CD4-positive, alpha-beta T cell treated with Interleukin-6 at 100 ng/mL for 8 hours (primary cell): Measurements from ENCODE around the gene TGFBI.

Source experiments
- DNase-seq: peaks from one replicate; pipeline ENCODE4 v3.0.0-alpha.2; 2020; ENCODE audit warnings: mixed read lengths, low spot score

The TGFBI gene

GRCh38 chr5:136047858-136048257 is 19.1 kb downstream of the TGFBI start:
- DNase-seq, result no peak

- DNase-seq, result no peak
Measured at GRCh38 chr5:136048966-136049365, 20.2 kb downstream of the TGFBI start.

DNA sequence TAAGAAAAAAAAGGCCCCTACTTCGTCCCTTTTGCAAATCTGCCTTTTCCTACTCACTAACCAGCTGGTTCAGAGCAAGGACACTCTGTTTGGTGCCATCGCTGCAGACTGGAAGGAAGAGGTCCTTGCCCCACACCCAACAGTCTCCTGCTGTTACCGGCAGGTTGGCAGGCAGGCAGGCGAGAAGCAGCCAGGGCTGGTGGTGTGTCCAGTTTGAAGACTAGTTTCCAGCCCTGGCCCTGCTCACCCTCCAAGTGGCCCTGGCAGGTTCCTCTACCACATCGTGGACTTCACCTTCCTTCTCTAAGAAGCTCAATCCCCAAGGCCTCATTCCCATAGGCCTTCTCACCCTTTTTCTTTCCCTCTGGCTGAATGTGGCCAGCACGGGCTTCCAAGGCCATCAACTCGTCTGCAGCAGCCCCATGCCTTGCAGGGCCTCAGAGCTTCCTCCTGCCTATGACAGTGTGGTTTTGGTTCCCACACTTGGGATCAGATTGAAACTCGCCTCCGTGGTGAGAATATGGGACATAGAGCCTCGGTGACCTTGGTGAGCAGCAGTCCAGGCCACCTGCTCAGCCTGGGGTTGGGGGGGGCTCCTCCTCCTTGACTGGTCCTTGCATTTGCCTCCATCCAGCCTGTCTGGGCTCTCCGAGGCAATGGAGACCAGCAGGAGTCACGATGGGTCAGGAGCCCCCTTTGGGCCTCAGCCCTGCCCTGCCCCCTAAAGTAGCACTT is 22.9 kb downstream of the TGFBI start:
- DNase-seq, result no peak

DNA sequence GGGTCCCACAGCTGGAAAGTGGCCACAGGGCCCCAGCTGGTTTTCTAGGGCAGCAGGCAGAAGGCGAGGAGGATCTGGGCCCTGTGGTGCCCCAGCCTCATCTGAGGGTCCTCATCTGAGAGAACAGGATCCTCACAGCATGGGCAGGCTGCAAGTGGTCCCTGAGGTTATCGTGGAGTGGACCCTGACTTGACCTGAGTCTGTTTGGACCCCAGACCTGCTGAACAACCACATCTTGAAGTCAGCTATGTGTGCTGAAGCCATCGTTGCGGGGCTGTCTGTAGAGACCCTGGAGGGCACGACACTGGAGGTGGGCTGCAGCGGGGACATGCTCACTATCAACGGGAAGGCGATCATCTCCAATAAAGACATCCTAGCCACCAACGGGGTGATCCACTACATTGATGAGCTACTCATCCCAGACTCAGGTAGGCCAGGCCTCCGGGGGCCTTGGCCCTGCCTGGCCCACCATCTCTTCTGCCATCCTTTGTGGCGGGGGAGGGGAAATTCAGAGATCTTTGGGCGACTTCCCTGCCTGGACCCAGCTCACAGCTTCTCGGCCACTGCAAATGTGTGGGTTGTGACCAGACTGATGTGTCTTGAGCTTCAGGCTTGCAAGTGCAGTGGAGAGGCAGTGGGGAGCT is 24.0 kb downstream of the TGFBI start:
- no peak for DNase-seq

GRCh38 chr5:136053336-136054141 is 24.8 kb downstream of the TGFBI start:
- DNase-seq, result no peak

DNA sequence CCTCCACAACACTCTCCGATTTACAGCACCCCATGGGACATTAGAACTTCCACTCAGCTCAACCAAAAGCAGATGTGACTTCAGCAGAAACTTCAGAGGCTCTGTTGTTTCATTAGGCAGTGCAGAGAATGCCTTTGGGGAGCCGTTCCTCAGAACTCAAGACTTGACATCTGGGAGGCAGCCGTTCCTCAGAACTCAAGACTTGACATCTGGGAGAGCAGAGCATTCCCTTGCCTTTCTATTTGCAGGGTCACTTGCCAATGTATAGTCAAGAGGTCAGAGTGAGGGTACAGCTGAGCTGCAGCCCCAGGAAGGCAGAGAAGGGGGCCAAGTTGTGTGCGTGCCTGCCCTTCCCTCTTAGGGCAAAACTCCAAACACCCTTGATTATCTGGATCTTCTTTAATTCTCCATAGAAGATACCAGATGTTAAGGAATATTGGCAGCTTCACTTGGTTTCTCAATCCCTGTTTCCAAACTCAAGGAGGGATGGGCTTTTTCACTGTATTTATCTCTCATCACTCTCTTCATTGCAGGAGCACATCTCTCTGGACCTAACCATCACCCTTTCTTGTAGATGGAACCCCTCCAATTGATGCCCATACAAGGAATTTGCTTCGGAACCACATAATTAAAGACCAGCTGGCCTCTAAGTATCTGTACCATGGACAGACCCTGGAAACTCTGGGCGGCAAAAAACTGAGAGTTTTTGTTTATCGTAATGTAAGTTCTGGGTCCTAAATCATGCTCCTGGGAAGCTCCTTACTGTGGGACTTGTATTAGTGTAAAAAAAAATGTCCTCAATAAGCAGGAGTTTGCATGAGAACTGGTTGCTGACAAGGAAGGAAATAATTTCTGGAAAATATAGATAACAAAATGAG is 25.6 kb downstream of the TGFBI start:
- no peak for DNase-seq

- no peak for DNase-seq
Measured at GRCh38 chr5:136055612-136056309, 27.0 kb downstream of the TGFBI start.

DNA sequence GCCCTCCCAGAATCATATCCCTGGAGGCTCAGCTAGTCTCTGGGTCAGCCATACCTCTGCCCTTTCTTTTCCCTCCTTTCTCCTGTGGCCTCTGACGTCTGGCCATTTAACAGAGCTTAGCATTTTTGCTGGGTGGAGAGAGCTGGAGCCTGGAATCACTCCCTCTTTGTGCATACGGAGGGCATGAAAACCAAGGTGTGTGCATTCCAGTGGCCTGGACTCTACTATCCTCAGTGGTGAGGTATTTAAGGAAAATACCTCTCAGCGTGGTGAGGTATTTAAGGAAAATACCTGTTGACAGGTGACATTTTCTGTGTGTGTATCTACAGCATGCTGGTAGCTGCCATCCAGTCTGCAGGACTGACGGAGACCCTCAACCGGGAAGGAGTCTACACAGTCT is 27.5 kb downstream of the TGFBI start:
- no peak for DNase-seq

GRCh38 chr5:136056771-136057335 is 28.1 kb downstream of the TGFBI start:
- no peak for DNase-seq

- DNase-seq, result no peak
Measured at GRCh38 chr5:136057401-136058038, 28.7 kb downstream of the TGFBI start.

GRCh38 chr5:136058039-136058971 is 29.5 kb downstream of the TGFBI start:
- DNase-seq, result no peak

DNA sequence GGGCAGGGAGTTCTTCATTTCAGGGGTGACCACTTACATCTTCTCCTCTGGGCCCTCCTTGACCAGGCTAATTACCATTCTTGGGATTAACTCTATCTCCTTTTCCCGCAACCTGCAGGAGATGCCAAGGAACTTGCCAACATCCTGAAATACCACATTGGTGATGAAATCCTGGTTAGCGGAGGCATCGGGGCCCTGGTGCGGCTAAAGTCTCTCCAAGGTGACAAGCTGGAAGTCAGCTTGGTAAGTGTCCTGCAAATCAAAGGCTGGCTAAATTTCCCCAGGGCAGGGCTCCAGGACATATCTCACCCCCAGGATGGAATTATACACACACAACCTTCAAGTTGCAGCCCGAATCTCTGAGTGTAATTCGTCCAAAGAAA is 30.2 kb downstream of the TGFBI start:
- DNase-seq, result no peak

GRCh38 chr5:136060963-136061362 is 32.2 kb downstream of the TGFBI start:
- no peak for DNase-seq

DNA sequence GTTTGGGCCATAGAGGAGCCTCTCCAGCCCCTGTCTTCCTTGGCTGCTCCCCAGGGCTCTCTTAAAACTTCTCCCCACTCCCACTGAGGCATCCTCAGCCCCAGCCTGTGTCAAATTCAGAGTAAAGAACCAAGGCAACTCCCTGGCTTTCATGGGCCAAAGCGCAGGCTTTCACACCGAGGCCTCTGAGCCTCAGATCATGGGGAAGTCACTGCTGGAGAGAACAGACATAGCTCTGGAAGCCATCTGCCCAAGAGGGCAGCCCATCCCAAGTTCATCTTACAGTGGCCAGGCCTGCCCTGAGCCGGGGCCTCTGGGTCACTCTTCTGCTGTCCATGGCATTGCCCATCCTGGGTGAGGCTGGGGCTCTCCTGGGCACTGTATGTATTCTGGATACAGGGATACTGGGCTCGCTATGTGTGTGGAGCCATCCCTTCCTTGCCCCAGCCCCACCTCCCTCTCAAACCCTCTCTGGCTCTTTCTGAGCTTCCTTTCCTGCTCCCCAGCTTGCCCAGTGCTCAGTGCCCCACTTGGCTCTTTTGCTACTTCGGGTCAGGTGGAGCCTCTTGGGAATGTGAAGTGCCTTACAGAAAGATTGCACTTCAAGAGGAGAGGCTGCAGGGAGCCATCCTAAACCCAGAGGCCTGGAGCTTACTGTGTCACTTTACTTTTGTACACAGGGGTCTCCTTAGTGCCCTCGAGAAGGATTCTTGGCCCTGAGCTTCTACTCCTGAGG is 33.0 kb downstream of the TGFBI start:
- DNase-seq, result no peak

GRCh38 chr5:136062366-136063274 is 33.8 kb downstream of the TGFBI start:
- DNase-seq, result peak; percentile 12

DNA sequence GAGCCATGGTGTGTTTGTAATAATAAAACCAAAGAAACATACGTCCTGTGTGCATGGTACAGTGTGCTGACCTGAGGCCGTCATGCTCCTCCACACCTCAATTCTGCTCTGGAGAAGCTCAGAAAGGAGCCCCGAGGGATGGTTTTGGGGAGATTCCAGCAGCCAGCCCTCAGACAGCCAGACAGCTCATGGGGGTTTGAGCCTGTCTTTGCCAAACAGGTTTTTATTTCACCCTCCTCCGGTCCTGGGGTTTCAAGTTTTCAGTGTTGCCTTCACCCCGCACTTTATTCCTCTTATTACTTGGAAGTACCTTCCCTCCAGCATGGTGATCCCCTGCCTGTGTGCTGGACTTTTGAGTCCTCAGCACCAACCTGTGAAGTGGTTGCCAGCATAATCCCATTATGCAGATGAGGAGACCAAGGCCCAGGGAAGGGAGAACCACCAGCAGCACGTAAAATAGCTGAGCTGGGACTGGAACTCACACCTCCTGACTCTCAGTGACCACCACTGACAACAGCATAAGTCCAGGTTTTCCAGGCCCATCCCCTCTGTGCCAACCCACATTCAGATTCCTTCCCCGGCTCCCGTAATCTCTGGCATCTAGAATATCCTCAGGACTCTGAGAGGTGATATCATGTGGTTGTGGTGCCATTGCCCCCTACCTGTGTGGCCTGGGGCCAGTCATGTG is 35.1 kb downstream of the TGFBI start:
- DNase-seq, result no peak

DNA sequence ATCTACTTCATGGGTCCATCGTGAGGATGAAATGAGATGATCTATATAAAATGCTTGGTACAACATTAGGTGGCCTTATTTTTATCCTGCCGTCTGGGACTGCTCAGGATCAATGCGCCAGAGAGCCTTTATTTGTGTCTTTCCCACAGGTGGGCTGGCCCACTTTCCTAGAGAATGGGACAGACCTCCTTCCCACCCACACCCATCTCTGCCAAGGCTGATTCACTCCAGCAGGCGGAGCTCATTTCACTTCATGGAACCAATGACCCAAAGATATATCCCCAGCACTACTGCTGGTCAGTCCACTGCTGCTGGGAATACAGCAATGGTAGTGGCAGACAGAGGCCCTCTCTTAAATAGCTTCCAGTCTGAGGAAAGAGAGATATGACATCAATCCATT is 35.7 kb downstream of the TGFBI start:
- DNase-seq, result no peak
